Suprapubic skin (tissue), 4 donors: ENCODE results near the gene GLRX3. TPM values are rescaled to one million over a fixed set of nuclear protein-coding genes. Genes with fewer than 3 reads are reported as not detected.

Source experiments
- DNase-seq, 2 donors: peaks; one replicate each; pipeline ENCODE4 v3.0.0-alpha.2; 2019; ENCODE audit warnings: low spot score in 2 of 2
- H3K27ac ChIP-seq: fragments of 200-600 bp; sonication (generic); one replicate; pipeline ENCODE4 v1.5.1; 2019
- H3K27me3 ChIP-seq: fragments of 200-600 bp; sonication (generic); one replicate; pipeline ENCODE4 v1.5.1; 2019
- H3K36me3 ChIP-seq: fragments of 200-600 bp; sonication (generic); one replicate; pipeline ENCODE4 v1.5.1; 2019
- H3K4me1 ChIP-seq: fragments of 200-600 bp; sonication (generic); one replicate; pipeline ENCODE4 v1.5.1; 2019
- H3K4me3 ChIP-seq: fragments of 200-600 bp; sonication (generic); one replicate; pipeline ENCODE4 v1.5.1; 2019; ENCODE audit warnings: mild to moderate bottlenecking
- H3K9me3 ChIP-seq: fragments of 200-600 bp; sonication (generic); one replicate; pipeline ENCODE4 v1.5.1; 2019
- EP300 ChIP-seq: sonication (generic); formaldehyde crosslinking; IDR thresholded peaks from one replicate; pipeline ENCODE4 v1.6.1; 2017; ENCODE audit warnings: antibody characterized with exemption
- POLR2A ChIP-seq, 2 donors: fragments of 450-650 bp; IDR thresholded peaks; one replicate each; pipeline ENCODE4 v1.6.1; 2017; ENCODE audit warnings: antibody characterized with exemption in 2 of 2, mild to moderate bottlenecking in 2 of 2, moderate library complexity in 2 of 2
- POLR2AphosphoS5 ChIP-seq, 3 donors: sonication (generic); formaldehyde crosslinking; IDR thresholded peaks; one replicate each; pipeline ENCODE4 v1.6.1; 2017; ENCODE audit warnings: antibody characterized with exemption in 3 of 3
- WGBS: methylation state at CpG from one replicate; pipeline ENCODE4 v1.1.5; 2018; 5-methylcytosine and 5-hydroxymethylcytosine counted together
- total RNA-seq, 4 donors: library from RNA; depleted of rRNA; stranded (reverse); fragments of >200 nt; gene quantifications; one replicate each; pipeline ENCODE4 v1.1.0, GENCODE V29; 2016
- TF ChIP-seq, protein P1 (sequence below), 2 donors: fragments of 200-600 bp in 1 of 2; fragments of 450-650 bp in 1 of 2; sonication (generic) in 1 of 2; IDR thresholded peaks; one replicate each; pipeline ENCODE4 v1.5.1; 2016 to 2019; ENCODE audit warnings: antibody characterized with exemption in 2 of 2, mild to moderate bottlenecking in 1 of 2, moderate library complexity in 1 of 2

GLRX3 gene
- total RNA-seq, 4 donors from 2014 or later = 35.7 to 115 (median 44.7) TPM

DNA sequence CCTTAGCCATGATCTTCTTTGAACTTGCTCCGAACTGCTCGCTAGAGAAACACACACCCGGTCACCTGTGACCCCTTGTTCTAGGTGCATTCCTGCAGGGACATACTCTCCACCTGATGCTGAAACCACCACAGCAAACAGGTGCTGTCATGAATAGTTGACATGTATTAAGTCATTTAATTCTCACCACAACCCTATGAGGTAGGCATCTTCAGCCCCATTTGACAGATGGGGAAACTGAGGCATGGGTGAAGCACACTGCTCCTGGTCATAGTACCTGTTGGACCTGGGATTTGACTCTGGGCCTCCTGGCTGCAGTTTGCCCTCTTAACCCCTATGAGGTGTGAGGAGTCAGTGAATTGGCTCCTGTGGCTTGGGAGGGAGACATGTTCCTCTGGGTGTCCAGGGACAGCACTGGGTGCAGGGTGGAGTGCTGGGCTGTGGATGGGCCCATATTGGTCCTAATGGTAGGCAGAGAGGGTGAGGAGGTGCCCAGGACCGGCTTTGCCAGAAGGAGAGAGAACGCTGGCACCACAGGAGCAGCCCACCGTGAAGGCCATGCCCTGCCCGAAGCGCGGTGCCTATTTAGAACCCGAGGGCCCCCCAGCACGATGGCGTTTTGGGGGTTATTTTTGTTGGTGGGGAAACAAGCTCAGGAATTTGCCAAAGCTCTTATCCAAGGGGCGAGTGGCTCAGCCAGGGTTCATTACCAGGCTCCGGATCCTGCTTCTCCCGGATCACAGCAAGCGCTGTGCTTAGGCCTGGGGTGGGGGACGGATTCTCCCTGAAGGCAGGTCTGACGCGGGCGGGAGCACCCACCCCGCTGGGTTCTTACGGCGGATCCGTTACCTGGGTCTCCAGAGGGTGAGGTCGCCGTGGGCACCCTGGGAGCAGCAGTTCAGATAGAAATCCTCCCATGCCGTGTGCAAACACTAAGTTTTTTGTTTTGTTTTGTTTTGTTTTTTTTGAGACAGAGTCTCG lies 52.3 kb downstream of the GLRX3 start:
- Histone ChIP-seq H3K27me3 (no peaks in the 10 kb centered on the region), H3K4me3 (no peak overlapping the region), H3K36me3 (peaks cover 45% of the 10 kb centered on the region), H3K27ac (no peak overlapping the region), H3K4me1 (peaks cover 11% of the 10 kb centered on the region), H3K9me3 (no peaks in the 10 kb centered on the region)
- TF ChIP-seq POLR2AphosphoS5 (IDR thresholded peaks at IDR 0.05) (no peak), POLR2A (IDR thresholded peaks at IDR 0.05) (no peak), EP300 (no peak)
- TF ChIP-seq, protein P1, sequence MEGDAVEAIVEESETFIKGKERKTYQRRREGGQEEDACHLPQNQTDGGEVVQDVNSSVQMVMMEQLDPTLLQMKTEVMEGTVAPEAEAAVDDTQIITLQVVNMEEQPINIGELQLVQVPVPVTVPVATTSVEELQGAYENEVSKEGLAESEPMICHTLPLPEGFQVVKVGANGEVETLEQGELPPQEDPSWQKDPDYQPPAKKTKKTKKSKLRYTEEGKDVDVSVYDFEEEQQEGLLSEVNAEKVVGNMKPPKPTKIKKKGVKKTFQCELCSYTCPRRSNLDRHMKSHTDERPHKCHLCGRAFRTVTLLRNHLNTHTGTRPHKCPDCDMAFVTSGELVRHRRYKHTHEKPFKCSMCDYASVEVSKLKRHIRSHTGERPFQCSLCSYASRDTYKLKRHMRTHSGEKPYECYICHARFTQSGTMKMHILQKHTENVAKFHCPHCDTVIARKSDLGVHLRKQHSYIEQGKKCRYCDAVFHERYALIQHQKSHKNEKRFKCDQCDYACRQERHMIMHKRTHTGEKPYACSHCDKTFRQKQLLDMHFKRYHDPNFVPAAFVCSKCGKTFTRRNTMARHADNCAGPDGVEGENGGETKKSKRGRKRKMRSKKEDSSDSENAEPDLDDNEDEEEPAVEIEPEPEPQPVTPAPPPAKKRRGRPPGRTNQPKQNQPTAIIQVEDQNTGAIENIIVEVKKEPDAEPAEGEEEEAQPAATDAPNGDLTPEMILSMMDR (IDR thresholded peaks at IDR 0.05) = no peak
- DNase-seq = peak in 1 of 2 donors; percentile 72
- 92% methylated on average over 26 of the region's 28 CpGs for WGBS

DNA sequence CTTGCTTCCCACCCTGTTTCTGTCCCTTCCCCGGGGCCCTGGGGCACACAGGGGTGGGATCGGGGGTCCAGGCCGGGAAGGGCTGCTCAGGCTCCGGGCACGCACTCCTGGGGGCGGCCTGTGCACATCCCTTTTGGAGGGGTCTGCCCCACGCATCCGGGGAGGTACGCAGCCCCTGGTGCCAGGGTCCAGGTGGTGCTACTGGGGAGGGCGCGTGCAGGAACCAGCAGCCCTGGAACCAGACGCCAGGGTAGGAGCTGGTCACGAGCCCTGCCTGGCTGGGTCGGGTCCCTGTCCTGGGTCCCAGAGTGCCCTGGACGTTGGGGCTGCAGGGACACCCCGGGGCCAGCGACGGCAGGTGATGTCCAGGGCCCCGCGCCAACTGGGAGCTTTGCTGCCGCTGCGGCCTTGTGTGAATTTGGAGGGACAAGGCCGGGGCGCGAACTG lies 53.4 kb downstream of the GLRX3 start:
- no peaks in the 10 kb centered on the region for H3K27me3 ChIP-seq
- peak in 1 of 2 donors; percentile 78 for DNase-seq

DNA sequence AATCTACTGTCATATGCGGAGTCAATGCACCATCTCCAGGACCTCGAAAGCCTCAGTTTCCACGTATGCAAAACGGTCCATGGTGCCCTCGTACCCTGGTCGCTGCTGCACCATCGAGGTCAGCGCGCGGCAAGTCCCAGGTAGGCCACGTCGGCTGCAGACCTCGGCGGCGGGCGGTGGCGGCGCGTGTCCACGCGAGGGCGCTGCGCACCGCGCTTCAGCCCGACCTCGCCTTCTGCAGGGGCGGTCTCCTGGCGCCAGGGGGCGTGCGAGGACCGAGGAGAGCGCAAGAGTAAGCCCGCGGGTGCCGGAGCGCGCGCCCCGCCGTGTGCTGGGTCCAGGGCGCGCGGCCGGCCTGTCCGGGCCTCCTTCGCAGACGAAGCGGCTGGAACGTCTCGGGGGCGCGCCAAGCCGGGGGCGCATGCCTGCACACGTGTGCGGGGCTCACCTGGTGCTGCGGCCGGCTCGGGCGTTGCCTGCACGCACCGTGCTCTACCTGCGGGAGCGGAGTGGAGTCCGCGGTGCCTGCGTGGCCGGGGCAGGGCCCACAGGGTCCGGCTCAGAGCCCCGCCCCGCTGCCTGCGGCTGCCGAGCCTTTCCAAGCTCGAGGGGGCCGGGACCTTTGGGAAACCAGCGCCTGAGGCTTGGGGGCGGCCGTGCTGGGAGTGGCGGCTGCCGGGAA lies 54.0 kb downstream of the GLRX3 start:
- Histone ChIP-seq H3K36me3 (peaks cover 28% of the 10 kb centered on the region), H3K9me3 (no peaks in the 10 kb centered on the region), H3K27me3 (no peaks in the 10 kb centered on the region), H3K27ac (no peak overlapping the region), H3K4me1 (peaks cover 11% of the 10 kb centered on the region), H3K4me3 (peak overlapping the region; percentile 62)
- peak; percentile 86 to 90 for DNase-seq
- TF ChIP-seq, protein P1 (IDR thresholded peaks at IDR 0.05) = peak; percentile 98 to 100
- TF ChIP-seq EP300 (no peak), POLR2AphosphoS5 (IDR thresholded peaks at IDR 0.05) (no peak)
- WGBS = 0% methylated on average over 3 of the region's 81 CpGs

More for the DNA sequence above, 53.4 kb downstream of the GLRX3 start:
- Histone ChIP-seq H3K9me3 (no peaks in the 10 kb centered on the region), H3K36me3 (peaks cover 34% of the 10 kb centered on the region), H3K4me1 (peaks cover 11% of the 10 kb centered on the region), H3K27ac (no peak overlapping the region), H3K4me3 (no peak overlapping the region)
- WGBS = 100% methylated on average over 1 of the region's 25 CpGs
- TF ChIP-seq, protein P1 (IDR thresholded peaks at IDR 0.05) = no peak
- no peak for TF ChIP-seq EP300
- TF ChIP-seq POLR2A (IDR thresholded peaks at IDR 0.05) = no peak
- TF ChIP-seq POLR2AphosphoS5 (IDR thresholded peaks at IDR 0.05) = no peak

DNA sequence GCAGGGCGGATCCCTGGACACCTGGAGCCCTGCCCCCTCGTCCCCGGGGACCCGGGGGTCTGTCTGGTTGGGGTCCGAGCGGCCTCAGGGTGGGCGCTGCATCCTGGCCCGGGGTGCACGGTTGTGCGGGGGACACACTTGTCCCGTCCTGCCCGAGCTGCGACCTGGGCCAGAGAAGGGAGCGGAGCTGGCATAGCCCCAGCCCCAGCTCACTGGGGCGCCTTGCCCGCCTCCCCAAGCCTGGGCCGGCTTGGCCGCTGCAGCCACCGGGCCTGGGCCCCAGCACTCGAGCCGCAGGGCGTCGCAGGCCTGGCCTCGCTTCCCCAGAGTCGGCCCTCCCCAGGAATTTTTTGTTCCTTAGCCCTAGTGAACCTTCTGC lies 54.5 kb downstream of the GLRX3 start:
- H3K4me1 ChIP-seq = peaks cover 11% of the 10 kb centered on the region
- H3K9me3 ChIP-seq = no peaks in the 10 kb centered on the region
- no peaks in the 10 kb centered on the region for H3K27me3 ChIP-seq
- no CpG with 5 or more reads among the region's 25 CpGs for WGBS
- H3K27ac ChIP-seq = no peak overlapping the region
- H3K4me3 ChIP-seq = peak overlapping the region; percentile 62
- peaks cover 23% of the 10 kb centered on the region for H3K36me3 ChIP-seq
- no peak for DNase-seq
- TF ChIP-seq POLR2AphosphoS5 (IDR thresholded peaks at IDR 0.05) = no peak
- TF ChIP-seq, protein P1 (IDR thresholded peaks at IDR 0.05) = no peak
- TF ChIP-seq POLR2A (IDR thresholded peaks at IDR 0.05) = no peak
- no peak for TF ChIP-seq EP300

DNA sequence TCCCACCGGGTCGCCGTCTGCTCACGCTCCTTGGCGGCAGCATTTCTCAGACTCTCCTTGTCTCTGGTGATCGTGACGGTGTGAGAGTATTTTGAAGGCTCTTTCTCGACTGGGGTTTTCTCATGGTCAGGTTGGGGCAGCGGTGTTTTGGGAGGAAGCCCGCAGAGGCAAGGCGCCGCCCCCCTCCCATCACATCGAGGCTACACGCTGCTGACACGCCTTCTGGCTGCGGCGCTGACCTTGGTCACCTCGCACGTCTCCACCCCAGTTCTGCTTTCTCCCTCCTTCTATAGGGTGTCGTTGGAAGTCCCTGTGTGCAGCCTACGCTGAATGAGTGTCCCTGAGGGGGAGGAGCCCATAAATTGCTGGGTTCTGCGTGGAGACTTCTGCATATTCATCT lies 55.2 kb downstream of the GLRX3 start:
- Histone ChIP-seq H3K4me1 (peaks cover 11% of the 10 kb centered on the region), H3K9me3 (no peaks in the 10 kb centered on the region), H3K27me3 (no peaks in the 10 kb centered on the region), H3K36me3 (peaks cover 16% of the 10 kb centered on the region), H3K4me3 (no peak overlapping the region), H3K27ac (no peak overlapping the region)
- TF ChIP-seq POLR2AphosphoS5 (IDR thresholded peaks at IDR 0.05) (no peak), EP300 (no peak), POLR2A (IDR thresholded peaks at IDR 0.05) (no peak)
- TF ChIP-seq, protein P1 (IDR thresholded peaks at IDR 0.05) = no peak
- DNase-seq = no peak
- WGBS = 88% methylated on average over 22 of the region's 22 CpGs
